ENCODE measurements around the gene MAPKAPK2. TPM values are rescaled to one million over a fixed set of nuclear protein-coding genes. Genes with fewer than 3 reads are reported as not detected.
"Not testable (repeated sequence)": the region's sequence is repeated elsewhere in the genome, so short reads cannot be mapped to it uniquely, and the experiment has no call there.

The MAPKAPK2 gene
- polyA plus RNA-seq, 4 donors, result 74.9 to 79.8 (median 76.6) TPM

GRCh38 chr1:206768472-206769303 is 84.0 kb downstream of the MAPKAPK2 start:
- DNase-seq (ENCODE audit: low read depth in 4 of 4, low spot score in 3 of 4), result no peak

GRCh38 chr1:206769304-206769731 is 84.6 kb downstream of the MAPKAPK2 start:
- DNase-seq (ENCODE audit: low read depth in 4 of 4, low spot score in 3 of 4), result no peak

GRCh38 chr1:206770531-206771337 is 86.0 kb downstream of the MAPKAPK2 start, which contains the start of gene IL19:
Gene IL19 (plus strand): TSS chr1:206770773. CDS start chr1:206836663, 65,890 bp downstream.
- no peak for DNase-seq (ENCODE audit: low read depth in 4 of 4, low spot score in 3 of 4)

- DNase-seq (ENCODE audit: low read depth in 4 of 4, low spot score in 3 of 4), result no peak
These were observed 86.6 kb downstream of the MAPKAPK2 start for GRCh38 chr1:206771338-206771692.

GRCh38 chr1:206772243-206772937 is 87.7 kb downstream of the MAPKAPK2 start, which contains the start of gene IL10:
Gene IL10 (minus strand): TSS chr1:206772494. CDS start chr1:206772435, 59 bp downstream.
- no peak for DNase-seq (ENCODE audit: low read depth in 4 of 4, low spot score in 3 of 4)

GRCh38 chr1:206774093-206774492 is 89.4 kb downstream of the MAPKAPK2 start:
- DNase-seq (ENCODE audit: low read depth in 4 of 4, low spot score in 3 of 4), result no peak

- no peak for DNase-seq (ENCODE audit: low read depth in 4 of 4, low spot score in 3 of 4)
These were observed 91.5 kb downstream of the MAPKAPK2 start for GRCh38 chr1:206776229-206776628.

GRCh38 chr1:206778031-206778430 is 93.3 kb downstream of the MAPKAPK2 start:
- DNase-seq (ENCODE audit: low read depth in 4 of 4, low spot score in 3 of 4), result no peak

GRCh38 chr1:206778911-206779310 is 94.2 kb downstream of the MAPKAPK2 start:
- not testable (repeated sequence) for DNase-seq (ENCODE audit: low read depth in 4 of 4, low spot score in 3 of 4)

- DNase-seq (ENCODE audit: low read depth in 4 of 4, low spot score in 3 of 4), result no peak
These were observed 94.9 kb downstream of the MAPKAPK2 start for GRCh38 chr1:206779638-206780037.

GRCh38 chr1:206782448-206782847 is 97.7 kb downstream of the MAPKAPK2 start:
- no peak for DNase-seq (ENCODE audit: low read depth in 4 of 4, low spot score in 3 of 4)

- DNase-seq (ENCODE audit: low read depth in 4 of 4, low spot score in 3 of 4), result no peak
These were observed 98.8 kb downstream of the MAPKAPK2 start for GRCh38 chr1:206783506-206783905.

Other genes starting within 250 kb of the MAPKAPK2 start
- 1 to 10 TPM; 4.3 to 4.9 (median 4.6) TPM for gene IKBKE, start 214.4 kb upstream of the MAPKAPK2 start, polyA plus RNA-seq (ENCODE audit: insufficient read length in 4 of 4)
- gene RASSF5, start 177.4 kb upstream of the MAPKAPK2 start, polyA plus RNA-seq (ENCODE audit: insufficient read length in 4 of 4), result 1 to 10 TPM; 5.0 to 7.0 (median 5.3) TPM
- gene EIF2D, start 72.4 kb upstream of the MAPKAPK2 start, polyA plus RNA-seq (ENCODE audit: insufficient read length in 4 of 4), result 10 to 100 TPM; 77.0 to 85.6 (median 82.7) TPM
- 1 to 10 TPM; 8.0 to 9.7 (median 8.8) TPM for gene DYRK3, start 49.4 kb upstream of the MAPKAPK2 start, polyA plus RNA-seq (ENCODE audit: insufficient read length in 4 of 4)
- under 1 TPM; 0.39 to 0.82 (median 0.60) TPM for gene IL19, start 85.9 kb downstream of the MAPKAPK2 start, polyA plus RNA-seq (ENCODE audit: insufficient read length in 4 of 4)
- under 1 TPM; 0.21 to 0.74 (median 0.58) TPM for gene IL10, start 87.6 kb downstream of the MAPKAPK2 start, polyA plus RNA-seq (ENCODE audit: insufficient read length in 4 of 4)
- not detected for gene IL20, start 180.7 kb downstream of the MAPKAPK2 start, polyA plus RNA-seq (ENCODE audit: insufficient read length in 4 of 4)
- under 1 TPM; 0.25 to 0.42 (median 0.38) TPM for gene IL24, start 212.5 kb downstream of the MAPKAPK2 start, polyA plus RNA-seq (ENCODE audit: insufficient read length in 4 of 4)
- gene FCMR, start 237.0 kb downstream of the MAPKAPK2 start, polyA plus RNA-seq (ENCODE audit: insufficient read length in 4 of 4), result 1 to 10 TPM; 2.1 to 2.7 (median 2.5) TPM

Data from right renal pelvis (tissue), 4 donors.